ENCODE measurements around the gene PGGHG. TPM values are rescaled to one million over a fixed set of nuclear protein-coding genes. Genes with fewer than 3 reads are reported as not detected.
"Not testable (repeated sequence)": the region's sequence is repeated elsewhere in the genome, so short reads cannot be mapped to it uniquely, and the experiment has no call there.

PGGHG gene
- total RNA-seq, 1 donor from 2014 or later = 46.7 TPM

- DNase-seq (ENCODE audit: extremely low spot score in 2 of 2) = peak in 1 of 2 donors; percentile 97
- Histone ChIP-seq H3K4me1 (peaks cover 33% of the 10 kb centered on the region), H3K27ac (peak within 1 kb of the TSS; percentile 89), H3K4me3 (peak within 1 kb of the TSS; percentile 47 to 57)
- not testable (repeated sequence) for H3K27me3 ChIP-seq, H3K36me3 ChIP-seq, H3K9me3 ChIP-seq
- intact Hi-C loops (cut with DNase I) = loop anchor here (5.0 kb wide), 1 partner anchor 49 kb away; no protein-coding TSS in a partner anchor
- TF ChIP-seq POLR2A (IDR thresholded peaks at IDR 0.05) (peak in 1 of 2 donors; percentile 78), POLR2AphosphoS5 (IDR thresholded peaks at IDR 0.05; ENCODE audit: insufficient read depth in 1 of 2, low read depth in 1 of 2) (peak in 1 of 2 donors; percentile 86)
Observed at GRCh38 chr11:307766-308708, 19.1 kb downstream of the PGGHG start, which contains the start of gene IFITM2. TSS of gene IFITM2 (plus strand) at chr11:307816. CDS start at chr11:308193, 377 bp downstream.

GRCh38 chr11:308740-309665 lies 20.1 kb downstream of the PGGHG start:
- Histone ChIP-seq H3K4me1 (peaks cover 40% of the 10 kb centered on the region), H3K27ac (peak overlapping the region; percentile 89), H3K4me3 (peak overlapping the region; percentile 47 to 57)
- DNase-seq (ENCODE audit: extremely low spot score in 2 of 2); H3K27me3 ChIP-seq; H3K36me3 ChIP-seq; H3K9me3 ChIP-seq: not testable (repeated sequence)
- intact Hi-C loops (cut with DNase I) = loop anchor here (5.0 kb wide), 1 partner anchor 48 kb away; no protein-coding TSS in a partner anchor
- peak in 1 of 3 experiments; percentile 12 for TF ChIP-seq CTCF (IDR thresholded peaks at IDR 0.05)
- TF ChIP-seq POLR2AphosphoS5 (IDR thresholded peaks at IDR 0.05; ENCODE audit: insufficient read depth in 1 of 2, low read depth in 1 of 2) = peak; percentile 15 to 26

- not testable (repeated sequence) for DNase-seq (ENCODE audit: extremely low spot score in 2 of 2); H3K9me3 ChIP-seq; H3K27me3 ChIP-seq; H3K36me3 ChIP-seq
- H3K4me3 ChIP-seq = peak overlapping the region; percentile 47 to 57
- peak in 1 of 2 donors; percentile 51 for TF ChIP-seq POLR2AphosphoS5 (IDR thresholded peaks at IDR 0.05; ENCODE audit: insufficient read depth in 1 of 2, low read depth in 1 of 2)
- intact Hi-C loops (cut with DNase I) = loop anchor here (5.0 kb wide), 1 partner anchor 47 kb away; no protein-coding TSS in a partner anchor
- peak overlapping the region; percentile 89 for H3K27ac ChIP-seq
- peaks cover 41% of the 10 kb centered on the region for H3K4me1 ChIP-seq
Observed at GRCh38 chr11:309979-310572, 21.1 kb downstream of the PGGHG start.

- H3K9me3 ChIP-seq; H3K27me3 ChIP-seq; DNase-seq (ENCODE audit: extremely low spot score in 2 of 2); intact Hi-C loops (cut with DNase I); H3K36me3 ChIP-seq: not testable (repeated sequence)
- peak overlapping the region; percentile 97 for H3K27ac ChIP-seq
- H3K4me1 ChIP-seq = peaks cover 52% of the 10 kb centered on the region
- peak overlapping the region; percentile 37 to 46 for H3K4me3 ChIP-seq
Observed at GRCh38 chr11:311013-311748, 22.3 kb downstream of the PGGHG start.

GRCh38 chr11:312092-312816 lies 23.3 kb downstream of the PGGHG start:
- intact Hi-C loops (cut with DNase I) = no loop called here
- peaks cover 51% of the 10 kb centered on the region for H3K4me1 ChIP-seq
- TF ChIP-seq POLR2AphosphoS5 (IDR thresholded peaks at IDR 0.05; ENCODE audit: insufficient read depth in 1 of 2, low read depth in 1 of 2) (no peak), CTCF (IDR thresholded peaks at IDR 0.05) (no peak), POLR2A (IDR thresholded peaks at IDR 0.05) (no peak)
- H3K9me3 ChIP-seq = no peaks in the 10 kb centered on the region
- peak overlapping the region; percentile 97 for H3K27ac ChIP-seq
- H3K27me3 ChIP-seq = no peaks in the 10 kb centered on the region
- peak overlapping the region; percentile 37 to 46 for H3K4me3 ChIP-seq
- no peak for DNase-seq (ENCODE audit: extremely low spot score in 2 of 2)
- H3K36me3 ChIP-seq = no peaks in the 10 kb centered on the region
